ENCODE measurements around the gene SLC19A2.
"Not testable (repeated sequence)": the region's sequence is repeated elsewhere in the genome, so short reads cannot be mapped to it uniquely, and the experiment has no call there.

SLC19A2 gene

GRCh38 chr1:169508432-169509338 lies 22.9 kb upstream of the SLC19A2 start:
- DNase-seq = no peak

GRCh38 chr1:169507413-169507812 lies 21.7 kb upstream of the SLC19A2 start:
- DNase-seq = no peak

- DNase-seq = not testable (repeated sequence)
Measured at GRCh38 chr1:169503601-169504000, 17.9 kb upstream of the SLC19A2 start.

GRCh38 chr1:169499807-169500206 lies 14.1 kb upstream of the SLC19A2 start:
- no peak for DNase-seq

GRCh38 chr1:169497317-169497716 lies 11.6 kb upstream of the SLC19A2 start:
- DNase-seq = no peak

GRCh38 chr1:169495916-169496315 lies 10.2 kb upstream of the SLC19A2 start:
- no peak for DNase-seq

- DNase-seq = no peak
Measured at GRCh38 chr1:169495046-169495775, 9.5 kb upstream of the SLC19A2 start.

GRCh38 chr1:169494343-169494742 lies 8.6 kb upstream of the SLC19A2 start:
- no peak for DNase-seq

GRCh38 chr1:169493251-169493650 lies 7.5 kb upstream of the SLC19A2 start:
- DNase-seq = no peak

- no peak for DNase-seq
Measured at GRCh38 chr1:169491845-169492281, 6.1 kb upstream of the SLC19A2 start.

- no peak for DNase-seq
Measured at GRCh38 chr1:169488157-169488556, 2.4 kb upstream of the SLC19A2 start.

GRCh38 chr1:169487561-169487960 lies 1.8 kb upstream of the SLC19A2 start:
- no peak for DNase-seq

- no peak for DNase-seq
Measured at GRCh38 chr1:169487133-169487532, 1.4 kb upstream of the SLC19A2 start.

- DNase-seq = no peak
Measured at GRCh38 chr1:169486281-169487051, 722 bp upstream of the SLC19A2 start.

GRCh38 chr1:169484683-169485430 lies 887 bp downstream of the SLC19A2 start:
- no peak for DNase-seq

GRCh38 chr1:169484101-169484500 lies 1.6 kb downstream of the SLC19A2 start:
- DNase-seq = peak; percentile 33

GRCh38 chr1:169483500-169483966 lies 2.2 kb downstream of the SLC19A2 start:
- DNase-seq = no peak

GRCh38 chr1:169479363-169480066 lies 6.2 kb downstream of the SLC19A2 start:
- DNase-seq = no peak

GRCh38 chr1:169478094-169478672 lies 7.6 kb downstream of the SLC19A2 start:
- DNase-seq = no peak

GRCh38 chr1:169475806-169476387 lies 9.8 kb downstream of the SLC19A2 start:
- DNase-seq = no peak

Data from NCI-H1436 (cell line).